Activated T-cell treated with anti-CD3 and anti-CD28 coated beads, Interleukin-2, amount 50 U/mL, for 1 hour (primary cell): ENCODE measurements around the gene CYTH4.

Experiments used
- DNase-seq: peaks from one replicate; pipeline ENCODE4 v3.0.0-alpha.2; 2020

Gene CYTH4

DNA sequence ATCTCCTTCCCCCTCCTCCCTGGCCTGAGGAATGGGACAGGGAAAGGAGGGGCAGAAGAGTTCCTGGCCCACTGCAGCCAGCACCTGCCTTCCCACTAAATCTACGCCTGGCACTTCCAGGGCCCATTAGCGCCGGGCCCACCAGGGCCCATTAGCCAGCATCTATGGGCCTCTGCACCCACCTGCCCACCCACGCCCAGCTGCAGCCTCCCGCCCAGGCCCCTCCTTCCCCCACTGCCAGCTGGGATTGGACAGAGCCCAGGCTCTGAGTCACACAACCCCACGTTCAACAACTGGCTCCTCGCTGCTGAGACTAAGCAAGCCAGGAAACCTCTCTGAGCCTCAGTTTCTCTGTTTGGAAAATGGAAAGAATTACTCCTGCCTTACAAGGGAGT, 48.7 kb downstream of the CYTH4 start:
- no peak for DNase-seq

DNA sequence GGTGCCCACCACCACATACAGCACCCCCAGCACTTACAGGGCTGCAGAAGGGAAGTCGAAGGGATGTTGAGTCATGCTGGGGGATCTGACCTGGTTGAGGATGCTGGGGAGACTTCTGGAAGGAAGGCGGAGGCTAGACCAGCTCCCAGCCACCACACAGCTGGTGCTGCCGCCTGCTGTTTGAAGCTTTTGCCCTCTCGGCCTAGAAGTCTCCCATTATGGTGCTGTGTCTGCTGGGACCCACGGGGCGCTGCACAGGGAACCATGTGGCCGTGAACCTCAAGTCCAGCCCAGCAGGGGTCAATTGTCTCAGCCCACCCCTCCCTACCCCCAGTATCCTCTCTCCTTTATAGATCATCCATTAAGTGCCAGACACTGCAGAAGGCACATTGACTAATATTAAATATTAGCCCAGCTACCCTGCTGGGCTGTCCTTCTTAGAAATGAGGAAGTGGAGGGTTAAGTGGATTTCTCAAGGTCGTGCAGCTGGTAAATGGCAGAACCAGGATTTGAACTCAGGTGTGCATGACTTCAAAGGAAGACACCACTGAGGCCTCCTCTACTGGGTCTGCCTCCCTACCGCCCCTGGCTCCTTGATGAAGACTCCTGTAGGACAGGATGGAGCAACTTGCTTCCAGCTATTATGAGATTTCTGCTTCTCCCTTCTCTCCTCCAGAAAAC, 49.7 kb downstream of the CYTH4 start:
- DNase-seq, result no peak

DNA sequence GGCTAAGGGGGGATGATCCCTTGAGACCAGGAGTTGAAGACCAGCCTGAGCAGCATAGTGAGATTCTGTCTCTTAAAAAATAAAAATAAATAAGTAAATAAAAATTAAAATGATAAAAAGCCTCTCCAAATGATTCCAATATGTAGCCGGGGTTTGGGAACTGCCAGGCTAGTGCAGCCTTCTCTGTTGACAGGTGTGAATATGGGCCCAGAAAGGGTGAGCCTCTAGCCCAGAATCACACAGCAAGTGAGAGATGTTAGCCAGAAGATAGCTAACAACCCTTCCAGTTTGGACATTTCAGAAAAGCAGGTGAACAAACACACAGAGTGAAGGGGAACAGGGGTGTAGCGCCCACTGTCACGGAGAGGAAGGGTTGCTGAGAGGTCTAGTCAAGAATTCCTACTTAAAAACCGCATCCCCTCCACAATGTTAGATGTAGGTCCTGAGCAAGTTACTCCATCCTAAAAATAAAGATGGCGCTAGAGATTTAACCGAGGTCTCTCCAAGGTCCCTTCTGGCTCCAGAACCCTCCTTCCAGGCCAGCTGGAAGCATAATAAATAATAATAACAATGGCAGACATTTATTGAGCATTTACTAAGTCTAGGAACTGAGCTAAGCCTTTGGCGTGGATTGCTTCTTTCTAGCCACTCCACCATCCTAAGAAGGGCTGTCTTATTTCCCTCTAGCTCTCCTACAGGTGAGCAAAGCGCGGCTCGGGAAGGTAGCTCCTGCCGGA, 51.6 kb downstream of the CYTH4 start:
- no peak for DNase-seq

DNA sequence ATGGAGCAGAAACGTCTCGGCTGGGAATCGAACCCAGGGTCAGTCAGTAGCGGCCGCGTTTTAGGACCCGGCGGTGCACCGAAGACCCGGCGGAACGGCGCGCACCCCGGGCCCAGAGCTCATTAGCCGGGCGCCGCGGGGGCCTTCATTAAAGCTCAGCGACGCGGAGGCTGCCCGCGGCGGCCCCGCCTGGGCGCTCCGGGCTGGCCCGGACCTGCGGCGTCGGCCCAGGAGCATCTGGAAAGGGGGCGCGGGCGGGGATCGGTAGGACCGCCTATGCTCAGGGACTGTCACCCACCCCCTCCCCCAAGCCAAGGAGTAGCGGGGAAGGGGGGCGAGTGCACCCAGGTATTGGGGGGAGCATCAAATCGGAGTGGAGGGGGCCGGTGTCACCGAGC, 52.2 kb downstream of the CYTH4 start:
- no peak for DNase-seq

DNA sequence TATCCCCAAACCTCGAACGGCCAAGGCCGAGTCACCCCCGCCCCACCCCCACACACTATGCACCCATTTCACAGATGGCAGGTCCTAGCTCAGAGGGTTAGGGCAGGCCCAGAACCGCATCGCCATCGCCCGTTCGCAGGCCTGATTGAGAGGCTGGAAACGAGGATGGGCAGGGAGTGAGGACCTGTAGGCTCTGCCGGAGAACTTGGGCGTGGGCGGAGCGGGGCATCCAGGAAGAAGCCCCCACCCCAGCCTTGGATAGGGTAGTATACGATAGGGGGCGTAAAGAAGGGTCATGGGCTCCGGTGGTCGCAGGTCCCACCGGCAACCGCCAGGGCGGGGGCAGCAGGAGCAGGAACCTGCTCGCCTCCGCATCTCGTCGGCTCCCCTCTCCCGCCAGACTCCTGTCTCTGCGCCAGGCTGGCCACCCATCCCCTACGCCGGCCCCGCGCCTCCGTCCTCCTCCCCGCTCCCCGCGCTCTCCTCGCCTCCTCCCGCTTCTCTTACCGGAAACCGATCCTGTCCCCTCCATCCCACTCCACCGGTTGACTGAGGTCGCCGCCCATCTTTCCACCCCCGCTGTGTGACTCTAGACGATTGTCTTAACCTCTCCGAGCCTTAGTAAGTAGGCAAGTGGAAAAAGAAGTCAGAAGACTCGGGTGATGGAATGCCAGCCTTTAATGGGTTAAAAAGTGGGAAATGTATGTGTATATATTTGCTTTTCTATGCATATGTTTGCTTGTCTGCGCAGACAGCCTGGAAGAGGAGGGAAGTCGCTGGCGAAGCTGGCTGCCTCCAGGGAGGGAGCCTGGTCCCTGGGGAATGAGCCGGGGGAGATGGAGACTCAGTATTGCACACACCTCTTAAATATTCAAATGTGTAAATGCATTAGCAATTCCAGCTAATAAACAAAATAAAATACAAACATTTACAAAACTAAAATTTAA, 52.8 kb downstream of the CYTH4 start:
- DNase-seq, result no peak

DNA sequence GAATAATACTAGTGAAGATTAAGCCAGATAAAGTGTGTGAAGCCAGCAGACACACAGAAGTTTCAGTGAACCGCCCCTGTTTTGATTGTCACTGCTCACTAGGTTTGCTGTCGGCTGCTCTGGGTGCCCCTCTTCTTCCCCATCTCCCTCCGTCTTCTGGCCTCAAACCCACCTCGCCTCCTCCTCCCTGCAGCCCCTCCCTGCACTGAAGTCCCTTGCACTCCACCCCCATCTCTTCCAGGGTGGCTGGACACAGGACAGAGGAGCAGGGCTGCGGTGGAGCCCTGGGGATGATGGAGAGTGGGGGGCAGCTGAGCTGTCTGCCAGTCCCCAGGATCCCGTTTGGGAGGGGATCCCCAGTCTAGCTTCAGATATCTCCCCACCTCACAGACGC, 53.5 kb downstream of the CYTH4 start:
- no peak for DNase-seq

DNA sequence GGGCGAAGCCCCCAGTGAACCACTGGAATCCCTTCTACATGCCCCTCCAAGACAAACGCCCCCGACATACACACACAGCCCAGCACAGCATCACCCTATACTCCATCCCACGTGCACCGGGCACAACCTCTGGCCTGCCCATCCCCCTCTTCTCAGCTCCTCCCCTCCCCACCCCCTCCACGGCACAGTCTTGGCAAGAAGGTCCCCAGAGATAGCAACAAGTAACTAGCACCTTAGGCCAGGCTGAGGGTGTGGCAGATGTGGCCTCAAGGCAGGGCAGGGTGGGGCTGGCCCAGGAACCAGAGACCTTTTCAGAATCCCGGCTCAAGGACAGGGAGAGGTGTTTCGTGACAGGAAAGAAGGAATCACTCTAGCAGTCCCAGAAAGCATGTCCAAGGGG, 54.3 kb downstream of the CYTH4 start:
- DNase-seq, result no peak

DNA sequence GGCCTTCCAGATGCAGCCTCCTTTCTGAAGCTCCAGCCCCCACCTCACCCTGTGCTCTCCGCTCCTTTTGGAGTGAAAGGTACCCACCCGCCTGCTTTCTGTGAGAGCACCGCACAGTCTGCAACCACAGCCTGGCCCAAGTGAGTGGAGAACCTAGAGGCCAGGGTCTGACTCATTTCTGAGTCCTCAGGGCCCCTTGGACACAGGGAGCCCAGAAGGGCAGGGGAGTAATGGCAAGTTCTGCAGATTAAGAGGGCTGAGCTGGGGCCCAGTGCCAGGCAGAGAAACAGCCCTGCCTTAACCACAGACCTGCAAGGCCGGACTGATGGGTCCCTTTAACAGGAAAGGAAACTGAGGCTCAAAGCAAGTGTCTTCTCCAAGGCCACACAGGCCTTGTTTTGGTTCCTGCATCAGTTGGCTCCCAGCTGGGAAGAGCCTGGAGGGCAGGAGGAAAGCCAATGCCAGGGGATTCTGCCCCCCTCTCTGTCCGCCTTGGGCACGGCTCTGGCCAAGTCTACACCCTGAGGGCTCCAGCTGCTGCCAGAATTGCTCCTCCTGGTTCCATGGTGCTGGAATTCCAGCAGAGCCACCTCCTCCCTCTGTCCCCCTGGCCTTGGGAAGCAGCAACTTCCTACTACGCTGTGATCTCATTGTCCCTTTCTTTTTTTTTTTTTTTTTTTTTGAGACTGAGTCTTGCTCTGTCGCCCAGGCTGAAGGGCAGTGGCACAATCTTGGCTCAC, 55.1 kb downstream of the CYTH4 start:
- no peak for DNase-seq

DNA sequence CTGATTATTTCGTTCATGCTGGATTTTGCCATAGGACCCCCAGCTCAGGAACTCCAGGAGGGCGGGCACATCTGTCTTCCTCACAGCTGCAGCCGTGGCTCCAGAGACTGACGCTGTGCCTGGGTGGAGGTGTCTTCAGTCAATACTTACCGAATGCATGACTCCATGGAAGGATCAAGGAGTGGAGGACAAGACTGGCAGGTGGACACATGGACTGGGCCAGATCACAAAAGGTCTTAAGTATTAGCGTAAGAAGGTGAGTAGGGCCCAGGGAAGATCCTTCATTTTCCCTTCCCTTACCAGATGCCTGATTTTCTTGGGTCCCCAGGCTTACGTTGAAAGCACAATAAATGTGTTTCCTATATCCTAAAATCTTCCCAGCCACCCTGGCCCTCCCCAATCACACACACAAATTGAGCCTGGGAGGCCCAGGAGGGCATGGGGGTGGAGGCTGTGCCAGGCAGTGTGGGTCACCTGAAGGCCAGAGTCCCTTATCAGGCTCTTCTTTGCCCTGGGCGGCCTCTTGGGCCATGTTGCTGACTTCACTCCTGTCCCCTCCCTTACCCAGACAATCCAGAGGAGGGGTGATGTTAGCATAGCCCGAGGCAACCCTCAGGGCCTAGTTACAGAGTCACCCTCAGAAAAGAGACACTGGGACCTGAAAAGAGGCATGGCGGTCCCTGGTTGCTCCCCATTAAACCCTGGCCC, 56.4 kb downstream of the CYTH4 start:
- no peak for DNase-seq

DNA sequence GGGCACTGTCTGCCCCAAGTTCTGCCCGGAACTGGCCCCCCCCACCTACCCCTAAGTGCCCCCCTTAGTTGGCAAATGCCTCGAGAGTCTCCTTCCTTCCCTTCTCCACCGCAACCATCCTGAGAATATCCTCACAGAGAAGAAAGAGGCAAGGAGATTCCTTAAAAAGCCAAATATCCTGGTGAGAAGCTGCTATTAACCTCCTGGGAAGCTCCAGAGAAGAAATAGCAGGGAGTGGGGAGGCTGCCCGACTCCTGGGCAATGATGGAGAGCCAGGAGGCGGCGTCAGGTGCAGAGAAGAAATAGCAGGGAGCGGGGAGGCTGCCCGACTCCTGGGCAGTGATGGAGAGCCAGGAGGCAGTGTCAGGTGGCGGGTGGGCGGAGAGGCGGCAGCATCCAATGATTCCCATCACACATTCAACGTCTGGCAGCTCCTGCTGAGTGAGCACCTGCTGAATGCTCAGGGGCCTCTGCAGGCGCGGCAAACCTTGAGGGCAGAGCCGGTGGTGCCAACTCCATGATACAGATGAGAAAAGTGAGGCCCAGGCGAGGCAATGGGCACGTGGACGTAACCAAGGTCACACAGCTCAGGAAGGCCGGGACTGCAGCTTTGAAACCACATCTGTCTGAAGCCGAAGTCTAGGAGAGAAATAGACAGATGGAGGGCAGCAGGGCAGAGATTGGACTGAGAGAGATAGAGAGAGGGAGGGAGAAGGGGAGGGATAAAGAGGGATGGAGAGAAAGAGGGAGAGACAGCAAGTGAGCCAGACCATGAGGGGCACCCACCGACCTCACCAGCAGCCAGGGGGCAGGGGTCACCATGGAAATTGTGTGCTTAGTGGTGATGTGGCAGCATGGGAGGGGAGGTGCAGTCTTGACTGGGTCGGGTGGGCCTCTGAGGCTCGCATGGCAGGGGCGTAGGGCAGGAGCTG, 58.3 kb downstream of the CYTH4 start:
- DNase-seq, result no peak

DNA sequence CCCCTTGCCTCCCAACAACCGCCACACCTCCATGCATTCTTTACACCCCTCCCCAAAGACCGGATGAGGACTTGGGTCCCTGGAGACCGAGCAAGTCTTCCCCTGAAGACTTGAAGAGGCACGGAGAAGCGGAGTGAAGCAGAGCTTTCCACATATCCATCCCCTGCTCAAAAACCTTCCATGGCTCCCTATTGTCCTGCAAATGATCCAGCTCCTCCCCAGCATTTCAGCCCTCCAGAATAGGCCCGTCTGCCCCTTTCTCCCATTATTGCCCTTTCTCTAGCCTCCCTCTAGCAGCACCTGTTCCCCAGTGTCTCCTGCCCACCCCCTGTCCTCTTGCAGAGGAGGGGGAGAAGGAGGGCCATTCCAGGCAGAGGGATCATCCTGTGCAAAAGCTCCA, 59.8 kb downstream of the CYTH4 start:
- DNase-seq, result no peak

DNA sequence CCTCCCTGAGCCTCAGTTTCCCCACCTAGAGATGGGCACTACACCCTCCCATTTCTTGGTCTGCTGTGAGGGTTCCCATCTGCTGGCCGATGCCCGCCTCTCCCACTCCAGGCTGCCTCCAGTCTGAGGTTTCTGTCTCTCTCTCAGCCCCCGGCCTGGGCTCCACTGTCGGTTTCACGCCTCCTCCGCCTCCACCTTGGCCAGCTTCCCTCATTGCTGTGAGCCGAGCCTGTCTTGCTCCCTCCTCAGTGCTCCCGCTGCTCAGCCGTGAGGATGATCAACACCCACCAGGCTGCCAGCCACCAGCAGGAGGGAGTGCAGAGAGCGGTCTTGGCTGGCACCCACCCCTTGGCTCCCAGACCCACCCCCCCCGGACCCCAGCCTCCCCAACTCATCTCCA, 61.0 kb downstream of the CYTH4 start:
- no peak for DNase-seq

DNA sequence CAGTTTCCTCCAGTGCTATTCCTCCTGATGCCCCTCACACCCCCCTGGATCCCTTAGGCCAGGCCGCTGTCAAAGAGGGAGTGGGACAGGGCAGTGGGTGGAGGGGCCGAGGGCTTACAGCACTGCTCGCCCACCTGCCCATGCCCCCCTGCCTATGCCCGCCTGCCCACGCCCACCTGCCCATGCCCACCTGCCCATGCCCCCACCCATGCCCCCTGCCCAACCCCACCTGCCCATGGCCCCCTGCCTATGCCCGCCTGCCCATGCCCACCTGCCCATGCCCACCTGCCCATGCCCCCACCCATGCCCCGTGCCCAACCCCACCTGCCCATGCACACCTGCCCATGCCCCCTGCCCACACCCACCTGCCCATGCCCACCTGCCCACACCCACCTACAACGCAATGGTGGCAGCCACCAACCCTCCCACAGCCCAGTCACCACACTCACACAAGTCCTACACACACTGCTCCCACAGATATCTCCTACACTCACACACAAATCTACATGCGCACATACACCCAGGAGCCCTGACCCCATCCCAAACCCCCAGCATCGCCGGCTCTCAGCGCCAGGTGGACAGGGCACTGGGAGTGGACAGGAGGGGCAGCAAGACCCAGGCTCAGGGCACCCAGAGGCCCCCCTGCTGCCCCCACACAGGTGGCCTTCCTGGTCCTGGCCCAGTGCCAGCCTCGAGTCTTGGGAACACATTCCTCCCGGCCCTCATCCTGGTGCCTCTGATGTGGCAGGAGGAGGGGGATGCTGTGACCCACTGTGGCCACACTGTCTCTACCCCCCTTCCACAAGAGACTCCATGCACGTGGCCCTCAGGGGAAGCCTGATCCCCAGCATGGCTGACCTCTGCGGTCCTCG, 61.8 kb downstream of the CYTH4 start:
- no peak for DNase-seq

DNA sequence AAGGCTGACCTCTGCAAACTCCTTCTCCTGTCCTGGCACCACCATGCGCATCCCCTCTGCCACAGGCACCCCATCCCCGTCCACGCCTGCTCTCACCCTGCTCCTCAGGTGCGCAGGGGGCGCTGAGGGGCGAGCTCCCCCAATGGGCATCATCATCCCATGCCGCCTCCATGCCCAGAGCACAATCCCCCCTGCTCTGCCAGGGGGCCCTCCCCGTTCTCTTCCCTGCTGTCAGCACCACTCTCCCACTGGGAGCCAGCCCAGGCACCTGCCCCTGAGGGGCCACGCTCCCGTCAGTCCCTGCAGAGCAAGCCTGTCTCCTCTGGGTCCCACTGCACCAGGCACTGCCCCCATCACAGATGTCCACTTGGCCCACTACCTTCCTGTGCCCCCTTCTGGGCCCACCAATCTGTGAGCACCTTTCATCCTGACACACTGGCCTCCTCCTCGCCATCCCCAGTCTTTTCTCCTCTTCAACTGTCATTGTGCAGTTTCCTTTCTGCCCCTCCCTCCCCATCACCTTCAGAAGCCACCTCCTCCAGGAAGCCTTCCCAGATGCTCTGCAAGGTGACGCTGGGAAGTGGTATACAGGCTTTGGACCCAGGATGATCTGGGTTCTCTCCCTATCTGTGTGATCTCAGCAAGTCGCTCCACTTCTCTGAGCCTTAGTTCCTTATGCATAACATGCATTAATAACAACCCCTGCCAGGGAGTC, 62.6 kb downstream of the CYTH4 start:
- no peak for DNase-seq

DNA sequence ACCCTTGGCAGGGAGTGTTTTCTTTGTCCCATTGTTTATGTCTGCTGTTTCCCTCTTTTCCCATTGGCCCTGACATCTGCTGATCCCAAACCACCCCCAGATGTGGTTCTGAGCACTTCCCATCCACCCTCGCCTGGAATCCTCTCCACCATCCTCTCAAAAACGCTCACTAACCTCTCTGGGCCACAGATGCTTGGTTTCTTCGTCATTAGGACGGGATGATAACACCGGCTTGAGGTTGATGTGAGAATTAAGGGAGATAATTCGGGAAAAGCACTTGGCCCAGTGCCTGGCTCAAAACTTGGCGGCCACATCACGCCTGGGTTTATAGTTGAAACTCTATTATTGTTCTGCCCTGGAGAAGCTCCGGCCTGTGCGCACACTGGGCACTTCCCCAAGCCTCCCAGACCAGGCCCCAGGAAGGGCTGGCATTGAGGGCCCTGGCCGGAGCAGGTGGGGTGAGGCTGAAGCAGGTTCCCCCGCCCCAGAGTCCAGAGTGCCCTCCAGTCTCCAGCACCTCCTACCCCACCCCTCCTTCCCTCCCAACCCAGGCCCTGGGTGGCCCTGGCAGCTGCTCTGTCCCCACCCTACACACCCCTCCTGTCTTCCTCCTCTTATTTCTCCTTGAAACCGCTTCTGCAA, 63.7 kb downstream of the CYTH4 start:
- DNase-seq, result no peak

DNA sequence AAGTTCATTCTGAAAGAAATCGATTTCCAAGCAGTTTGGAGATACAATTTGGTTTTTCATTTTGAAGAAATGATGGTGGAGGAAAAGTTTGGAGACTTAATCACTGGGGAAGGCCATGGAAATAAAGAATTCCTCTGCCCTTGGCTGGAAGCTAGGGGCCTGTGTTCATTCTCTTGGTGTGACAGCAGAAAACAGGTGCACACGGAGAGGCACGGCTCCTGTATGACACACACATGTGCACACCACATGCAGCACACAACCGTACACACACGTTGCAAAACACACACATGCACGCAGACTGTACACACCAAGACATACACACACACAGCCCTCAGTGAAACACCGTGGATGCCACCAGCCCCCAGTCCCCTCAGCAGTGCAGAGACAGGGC, 64.2 kb downstream of the CYTH4 start:
- no peak for DNase-seq

DNA sequence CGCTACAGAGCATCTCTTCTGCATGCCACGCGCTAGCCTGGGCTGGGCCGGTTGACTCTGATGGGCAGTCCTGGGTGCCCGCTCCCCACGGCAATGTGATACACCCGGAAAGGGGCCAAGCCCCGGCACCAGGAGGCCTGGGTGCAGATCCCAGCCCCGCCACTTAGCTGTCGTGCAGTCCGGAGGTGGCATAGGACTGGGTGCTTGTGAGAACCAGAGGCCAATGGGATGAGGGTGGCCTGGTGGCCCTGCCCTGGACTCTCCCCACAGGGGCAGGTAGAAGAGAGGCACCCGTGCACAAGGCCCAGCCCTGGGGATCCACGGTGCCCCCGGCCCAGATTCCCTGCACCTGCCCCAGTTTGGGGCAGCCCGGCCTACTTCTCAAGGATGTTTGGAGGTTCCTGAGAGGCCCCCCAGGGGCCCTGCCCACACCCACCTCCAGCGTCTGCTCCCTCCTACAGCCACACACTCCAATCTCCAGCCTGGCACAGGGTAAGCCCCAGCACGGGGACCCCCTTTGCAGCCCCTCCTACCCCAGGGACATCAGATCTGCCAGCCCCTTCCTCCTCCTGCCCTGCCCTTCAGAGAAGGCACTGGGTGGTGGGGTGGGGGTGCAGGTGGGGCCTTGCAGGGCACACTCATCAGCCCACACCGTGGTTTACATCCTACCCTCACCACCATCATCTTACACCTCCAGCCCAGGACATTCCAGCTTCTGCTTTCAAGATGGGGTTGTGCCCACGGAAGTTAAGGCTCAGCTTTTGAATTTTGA, 66.9 kb downstream of the CYTH4 start:
- no peak for DNase-seq

DNA sequence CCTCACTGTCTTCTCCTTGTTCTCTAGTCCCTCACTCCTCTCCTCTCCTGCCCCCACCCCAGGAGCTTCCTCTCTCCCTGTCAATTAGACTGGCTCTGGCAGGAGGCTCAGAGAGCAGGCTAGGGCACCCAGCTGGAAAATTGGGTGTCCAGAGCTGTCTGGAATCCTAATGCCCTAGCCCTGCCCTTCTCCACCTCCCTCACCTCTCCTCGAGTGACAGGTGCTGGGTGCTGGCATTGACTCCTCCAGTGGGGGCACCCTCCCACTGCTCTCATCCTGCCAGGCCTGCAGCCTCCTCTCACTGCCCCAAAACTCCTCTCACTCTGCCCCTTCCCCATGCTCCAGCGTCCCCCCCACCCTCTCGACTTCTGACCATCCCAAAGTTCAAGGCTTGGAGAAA, 68.9 kb downstream of the CYTH4 start:
- no peak for DNase-seq
